ENCODE measurements around the gene KATNB1. TPM values are rescaled to one million over a fixed set of nuclear protein-coding genes. Genes with fewer than 3 reads are reported as not detected.

KATNB1 gene
- total RNA-seq, 1 experiment from 2014 or later, result 60.4 TPM

- DNase-seq (ENCODE audit: low spot score) (no peak), ATAC-seq (no peak)
- no peaks in the 10 kb centered on the region for H3K36me3 Mint-ChIP-seq
- ChIA-PET CTCF (interaction anchor here (0.7 to 2.5 kb wide), 3 partner anchors 12 to 169 kb away, joined by 4 to 9 read pairs (median 4); no protein-coding TSS in a partner anchor), POLR2A (interaction anchor here (1.0 kb wide), 1 partner anchor 12 kb away, joined by 3 read pairs; no protein-coding TSS in a partner anchor)
- H3K4me1 Mint-ChIP-seq, result no peaks in the 10 kb centered on the region
- H3K4me3 Mint-ChIP-seq, result no peak overlapping the region
- TF ChIP-seq ZNF512 (CRISPR knock-in tag; IDR thresholded peaks at IDR 0.05; ENCODE audit: borderline replicate concordance), result no peak
- no peak for TF ChIP-seq CREM (CRISPR knock-in tag; IDR thresholded peaks at IDR 0.05)
- TF ChIP-seq PRDM15 (CRISPR knock-in tag; IDR thresholded peaks at IDR 0.05), result no peak
- no peak for TF ChIP-seq MLX (CRISPR knock-in tag; IDR thresholded peaks at IDR 0.05)
- no peak for TF ChIP-seq SMAD4 (CRISPR knock-in tag; IDR thresholded peaks at IDR 0.05)
- no peak for TF ChIP-seq USF1 (CRISPR knock-in tag; IDR thresholded peaks at IDR 0.05)
- no peak for TF ChIP-seq EMX1 (CRISPR knock-in tag; IDR thresholded peaks at IDR 0.05)
- TF ChIP-seq ZBTB21 (CRISPR knock-in tag; IDR thresholded peaks at IDR 0.05; ENCODE audit: borderline replicate concordance), result no peak
- TF ChIP-seq NR2C2 (CRISPR knock-in tag; IDR thresholded peaks at IDR 0.05), result no peak
- TF ChIP-seq ZBTB43 (CRISPR knock-in tag; IDR thresholded peaks at IDR 0.05), result no peak
- no peak for TF ChIP-seq FOXP4 (CRISPR knock-in tag; IDR thresholded peaks at IDR 0.05)
- no peak for TF ChIP-seq NFYB (CRISPR knock-in tag; conservative IDR thresholded peaks at IDR 0.05; ENCODE audit: low read depth)
- no peak for TF ChIP-seq ESRRA (CRISPR knock-in tag; IDR thresholded peaks at IDR 0.05; ENCODE audit: borderline replicate concordance)
- TF ChIP-seq ZNF317 (CRISPR knock-in tag; IDR thresholded peaks at IDR 0.05; ENCODE audit: borderline replicate concordance, low read depth), result no peak
- H3K27ac Mint-ChIP-seq, result no peak overlapping the region
- H3K9me3 Mint-ChIP-seq, result no peaks in the 10 kb centered on the region
- no peaks in the 10 kb centered on the region for H3K27me3 Mint-ChIP-seq (ENCODE audit: low read depth)
These were observed 52.8 kb downstream of the KATNB1 start for GRCh38 chr16:57788252-57788841.

- H3K27me3 Mint-ChIP-seq (ENCODE audit: low read depth), result no peaks in the 10 kb centered on the region
- no peak for TF ChIP-seq SMAD4 (CRISPR knock-in tag; IDR thresholded peaks at IDR 0.05)
- no peak for TF ChIP-seq JUN (CRISPR knock-in tag; IDR thresholded peaks at IDR 0.05)
- no peak for TF ChIP-seq ZMAT4 (CRISPR knock-in tag; IDR thresholded peaks at IDR 0.05)
- TF ChIP-seq SP1 (CRISPR knock-in tag; conservative IDR thresholded peaks at IDR 0.05), result no peak
- no peak for TF ChIP-seq TEAD4 (CRISPR knock-in tag; IDR thresholded peaks at IDR 0.05)
- TF ChIP-seq PRDM15 (CRISPR knock-in tag; IDR thresholded peaks at IDR 0.05), result no peak
- no peak for TF ChIP-seq ZNF138 (CRISPR knock-in tag; conservative IDR thresholded peaks at IDR 0.05)
- no peak for TF ChIP-seq ZNF219 (CRISPR knock-in tag; IDR thresholded peaks at IDR 0.05; ENCODE audit: borderline replicate concordance)
- TF ChIP-seq ZBTB21 (CRISPR knock-in tag; IDR thresholded peaks at IDR 0.05; ENCODE audit: borderline replicate concordance), result no peak
These were observed 53.4 kb downstream of the KATNB1 start for GRCh38 chr16:57788951-57789350.

More at GRCh38 chr16:57788951-57789350, 53.4 kb downstream of the KATNB1 start:
- ATAC-seq (no peak), DNase-seq (ENCODE audit: low spot score) (no peak)
- Mint-ChIP-seq H3K9me3 (no peaks in the 10 kb centered on the region), H3K4me1 (no peaks in the 10 kb centered on the region), H3K4me3 (no peak overlapping the region), H3K27ac (no peak overlapping the region), H3K36me3 (no peaks in the 10 kb centered on the region)
- CTCF ChIA-PET, result interaction anchor here (0.6 to 2.5 kb wide), 2 partner anchors 13 to 74 kb away, joined by 3 to 9 read pairs; no protein-coding TSS in a partner anchor
- POLR2A ChIA-PET, result interaction anchor here (1.0 kb wide), 1 partner anchor 13 kb away, joined by 3 read pairs; no protein-coding TSS in a partner anchor
